GM21619 (cell line): Measurements from ENCODE around the gene C1RL.
"Not testable (repeated sequence)": the region's sequence is repeated elsewhere in the genome, so short reads cannot be mapped to it uniquely, and the experiment has no call there.

Experiments
- ATAC-seq: cut with Tn5 transposase; IDR thresholded peaks from one replicate; pipeline ENCODE4 v1.9.1; 2021; ENCODE audit not compliant: unreplicated experiment

C1RL gene

DNA sequence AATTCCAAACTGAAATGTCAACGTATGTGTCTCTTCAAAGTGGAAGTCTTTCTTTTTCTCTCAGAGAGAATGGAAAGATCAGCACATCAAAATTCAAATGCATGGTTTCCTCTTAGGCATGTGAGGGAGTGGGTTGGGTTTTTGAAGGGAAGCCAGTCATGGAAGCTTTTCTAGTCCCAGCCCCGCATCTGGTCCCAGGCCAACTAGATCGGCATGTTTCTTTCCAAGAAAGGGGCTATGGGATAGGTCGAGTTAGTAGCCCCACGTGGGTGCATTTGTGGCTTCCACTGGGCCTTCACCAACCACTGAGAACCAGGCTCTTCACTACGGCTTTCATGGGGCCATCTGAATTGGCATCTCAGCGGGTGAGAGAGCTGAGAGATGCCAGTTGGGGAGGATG, 41.9 kb downstream of the C1RL start:
- ATAC-seq, result no peak

- no peak for ATAC-seq
These were observed 42.4 kb downstream of the C1RL start for GRCh38 chr12:7066596-7066995.

- ATAC-seq, result no peak
These were observed 43.9 kb downstream of the C1RL start for GRCh38 chr12:7065073-7065623.

GRCh38 chr12:7064516-7064915, 44.5 kb downstream of the C1RL start:
- ATAC-seq, result no peak

DNA sequence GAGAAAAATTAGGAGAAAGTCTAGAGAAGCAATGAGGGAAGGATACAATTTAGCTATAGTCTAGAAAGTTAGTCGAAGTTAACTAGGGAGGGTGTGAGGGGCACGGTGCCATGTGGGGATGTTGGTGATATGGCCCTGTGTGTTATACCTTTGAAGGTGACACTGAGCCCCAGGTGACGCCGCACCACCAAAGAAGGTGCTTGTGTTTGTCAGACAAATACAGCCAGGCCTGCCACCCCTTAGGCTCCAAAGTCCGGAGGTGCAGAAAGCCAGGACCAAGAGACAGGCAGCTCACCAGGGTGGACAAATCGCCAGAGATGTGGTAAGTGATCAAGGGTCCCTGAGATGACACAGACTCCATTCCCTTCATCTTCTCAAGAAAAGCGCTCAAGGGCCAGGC, 47.4 kb downstream of the C1RL start:
- no peak for ATAC-seq

- no peak for ATAC-seq
These were observed 47.9 kb downstream of the C1RL start for GRCh38 chr12:7061138-7061537.

DNA sequence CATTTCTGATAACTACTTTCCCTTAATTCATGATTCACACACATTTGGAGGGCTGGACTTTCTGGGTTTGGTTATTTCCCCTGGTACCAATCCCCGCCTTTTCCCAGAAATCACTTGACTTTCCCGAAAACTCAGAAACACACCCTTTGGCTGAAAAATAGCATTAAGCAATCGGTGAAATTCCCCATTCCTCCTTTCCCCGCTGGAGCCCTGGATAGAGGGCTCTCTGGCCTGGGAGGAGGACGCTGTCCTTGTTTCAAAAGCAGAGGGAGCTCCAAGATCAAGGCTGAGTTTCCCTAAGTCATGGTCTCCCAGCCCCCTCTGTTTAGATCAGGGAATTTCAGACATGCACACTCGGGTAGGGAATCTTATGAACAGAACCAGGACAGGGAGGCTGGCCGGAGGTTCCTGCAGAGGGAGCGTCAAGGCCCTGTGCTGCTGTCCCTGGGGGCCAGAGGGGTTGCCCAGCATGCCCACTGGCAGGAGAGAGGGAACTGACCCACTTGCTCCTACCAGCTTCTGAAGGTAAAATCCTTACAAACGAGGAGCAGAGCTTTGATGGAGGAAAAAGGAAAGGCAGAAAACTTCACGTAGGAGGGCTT, 48.6 kb downstream of the C1RL start, which contains the start of gene C1S:
C1S (plus strand) TSS at position 366 of the 602 bp plus-strand sequence. CDS start 1,195 bp downstream, outside the sequence.
- no peak for ATAC-seq

DNA sequence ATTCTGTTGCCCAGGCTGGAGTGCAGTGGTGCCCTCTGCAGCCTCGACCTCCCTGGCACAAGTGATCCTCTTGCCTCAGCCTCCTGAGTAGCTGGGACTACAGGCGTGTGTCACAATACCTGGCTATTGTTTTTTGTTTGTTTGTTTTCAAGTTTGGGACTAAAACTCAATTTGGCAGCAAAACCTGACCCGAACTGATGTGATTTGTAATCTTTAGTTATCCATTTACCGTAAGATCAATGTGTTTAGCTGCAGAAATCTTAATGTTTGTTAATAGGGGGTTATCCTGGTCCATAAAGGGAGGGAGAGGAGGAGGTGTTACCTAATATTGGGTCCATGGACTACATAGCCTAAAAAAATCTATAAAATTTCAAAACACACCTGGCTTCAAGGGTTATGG, 49.2 kb downstream of the C1RL start:
- no peak for ATAC-seq

GRCh38 chr12:7058850-7059395, 50.1 kb downstream of the C1RL start:
- no peak for ATAC-seq

DNA sequence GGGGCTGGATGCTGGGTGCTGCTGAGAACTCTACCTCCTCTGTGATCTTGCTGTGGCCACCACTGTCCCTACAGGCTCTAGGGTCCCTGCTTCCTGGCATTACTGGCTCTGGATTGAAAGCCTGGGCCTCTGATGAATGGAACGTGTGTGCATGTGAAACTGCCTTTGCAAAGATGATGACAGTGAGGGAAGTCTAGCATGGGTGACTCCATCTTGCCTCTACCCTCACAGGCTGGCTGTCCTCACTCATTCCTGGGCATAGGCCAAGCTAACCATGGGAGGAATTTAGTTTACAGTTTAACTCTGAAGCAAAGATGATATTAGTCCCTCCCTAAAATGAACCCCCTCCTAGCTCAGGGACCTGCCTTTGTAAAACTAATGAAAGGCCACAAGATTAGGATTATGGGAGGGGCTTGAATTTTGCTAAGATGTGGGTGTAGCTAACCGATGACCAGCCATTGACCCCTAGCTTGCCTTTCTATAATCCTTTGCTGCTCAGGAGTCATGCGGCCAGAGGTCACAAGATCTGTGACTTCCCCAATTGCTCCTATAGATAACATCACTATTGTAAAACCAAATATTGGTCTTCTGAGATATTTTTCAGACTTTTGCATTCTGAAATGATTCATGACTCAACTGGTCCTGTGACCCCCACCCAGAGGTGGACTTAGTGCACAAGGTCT, 50.7 kb downstream of the C1RL start:
- no peak for ATAC-seq

GRCh38 chr12:7055736-7056135, 53.3 kb downstream of the C1RL start:
- not testable (repeated sequence) for ATAC-seq

- no peak for ATAC-seq
These were observed 54.1 kb downstream of the C1RL start for GRCh38 chr12:7054925-7055324.

DNA sequence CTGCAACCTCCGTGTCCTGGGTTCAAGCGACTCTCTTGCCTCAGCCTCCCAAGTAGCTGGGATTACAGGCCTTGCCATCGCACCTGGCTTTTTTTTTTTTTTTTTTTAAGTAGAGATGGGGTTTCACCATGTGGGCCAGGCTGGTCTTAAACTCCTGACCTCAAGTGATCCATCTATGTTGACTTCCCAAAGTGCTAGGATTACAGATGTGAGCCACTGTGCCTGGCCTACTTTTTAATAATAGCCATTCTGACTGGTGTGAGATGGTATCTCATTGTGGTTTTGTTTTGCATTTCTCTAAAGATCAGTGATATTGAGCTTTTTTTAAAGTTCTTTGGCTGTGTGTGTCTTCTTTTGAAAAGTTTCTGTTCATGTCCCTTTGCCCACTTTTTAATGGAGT, 59.0 kb downstream of the C1RL start:
- not testable (repeated sequence) for ATAC-seq

GRCh38 chr12:7049445-7049951, 59.5 kb downstream of the C1RL start:
- ATAC-seq, result not testable (repeated sequence)

DNA sequence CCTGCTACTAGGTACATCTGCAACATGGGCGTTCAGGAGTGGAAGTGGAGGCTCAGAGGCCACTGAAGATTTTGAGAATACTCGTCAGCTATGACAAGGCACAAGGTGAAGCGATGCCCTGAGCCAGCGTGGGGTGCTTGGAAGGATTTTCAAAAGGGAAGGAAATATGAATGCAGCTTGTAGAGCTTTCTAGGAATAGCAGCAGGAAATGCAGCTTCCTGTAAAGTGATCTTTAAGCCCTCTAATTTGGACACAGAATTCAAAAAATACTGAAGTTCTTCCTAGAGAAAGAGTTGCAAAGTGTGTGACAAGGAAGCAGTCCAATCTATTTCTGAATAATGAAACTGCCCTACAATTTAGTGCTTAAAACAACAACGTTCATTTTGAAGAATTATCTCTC, 61.7 kb downstream of the C1RL start:
- ATAC-seq, result no peak

GRCh38 chr12:7046383-7047105, 62.5 kb downstream of the C1RL start:
- ATAC-seq, result no peak

GRCh38 chr12:7045913-7046312, 63.1 kb downstream of the C1RL start:
- no peak for ATAC-seq
